Fibroblast of gingiva (primary cell): ENCODE results near the gene SPNS2.
A peak's percentile ranks its signal among the peaks of the same experiment; 100 is the strongest.

Experiments
- DNase-seq: peaks from one replicate; pipeline ENCODE4 v3.0.0-alpha.2; 2011; ENCODE audit warnings: low read depth

SPNS2 gene

DNA sequence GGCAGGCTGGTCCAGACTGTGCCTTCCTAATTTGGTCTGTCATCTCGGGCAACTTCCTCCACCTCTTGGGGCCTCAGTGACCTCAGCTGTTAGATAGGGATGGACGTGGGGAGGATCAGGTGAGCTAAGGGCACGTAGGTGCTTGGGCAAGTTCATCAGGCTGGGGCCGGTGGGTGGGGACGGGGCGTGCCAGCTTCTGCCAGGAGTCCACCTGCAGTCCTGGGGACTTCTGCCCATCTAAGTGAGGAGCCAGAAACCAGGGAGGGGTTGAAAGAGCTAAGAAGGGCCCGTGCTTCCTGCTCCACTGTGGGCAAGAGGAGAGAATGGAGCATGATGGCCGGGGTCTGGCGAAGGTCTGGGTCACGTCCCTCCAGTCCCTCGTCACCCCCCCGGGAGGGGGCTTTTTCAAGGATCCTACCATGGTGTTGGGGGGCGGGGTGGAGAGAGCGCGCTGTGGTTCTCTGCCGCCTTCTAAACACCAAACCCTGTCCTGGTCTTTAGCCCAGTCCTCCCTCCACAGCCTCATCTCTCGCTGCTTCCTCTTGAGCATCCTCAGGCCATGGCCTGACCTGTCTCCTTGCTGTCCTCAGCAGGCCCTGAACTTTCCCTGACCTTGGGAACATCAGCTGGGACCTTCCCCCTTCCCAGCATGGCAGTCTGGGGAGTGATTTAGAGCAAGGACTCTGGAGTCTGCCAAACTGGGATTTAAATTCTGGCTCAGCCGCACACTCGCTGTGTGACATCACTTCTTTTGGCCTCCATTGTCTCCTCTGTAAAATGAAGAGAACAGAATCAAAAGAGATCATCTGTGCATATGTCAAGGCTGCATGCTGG is 21.6 kb downstream of the SPNS2 start:
- DNase-seq: no peak

DNA sequence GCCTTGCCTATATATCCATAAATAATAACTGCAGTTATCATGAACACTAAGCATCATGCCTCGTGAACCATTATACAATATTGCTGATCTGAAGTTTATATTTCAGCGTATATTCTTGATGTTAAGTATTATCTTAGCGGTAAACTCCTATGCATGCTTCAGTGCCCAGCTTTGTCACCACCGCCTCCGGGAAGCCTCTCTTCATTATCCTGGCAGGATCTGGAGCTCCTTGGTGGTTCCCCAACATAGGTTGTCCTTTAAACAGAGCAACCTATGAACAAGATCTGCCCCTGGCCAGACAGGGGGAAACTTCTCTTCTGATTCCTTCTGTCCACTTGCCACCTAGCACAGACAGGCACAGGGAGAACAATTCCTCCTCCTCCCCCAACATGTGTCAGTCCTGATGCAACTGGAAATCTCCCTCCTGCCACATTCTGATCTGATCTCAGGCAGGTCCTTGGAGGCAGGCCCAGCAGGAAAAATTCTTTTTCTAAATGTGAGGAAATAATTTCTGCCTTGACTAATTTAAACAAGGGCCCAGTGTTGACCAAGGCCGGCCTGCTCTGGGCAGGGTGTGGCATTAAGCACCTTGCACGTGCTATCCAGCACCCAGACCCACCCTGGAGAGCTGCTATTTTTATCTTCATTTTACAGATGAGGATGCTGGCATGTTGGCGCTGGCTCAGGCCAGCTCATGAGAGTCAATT is 22.4 kb downstream of the SPNS2 start:
- DNase-seq: no peak

DNA sequence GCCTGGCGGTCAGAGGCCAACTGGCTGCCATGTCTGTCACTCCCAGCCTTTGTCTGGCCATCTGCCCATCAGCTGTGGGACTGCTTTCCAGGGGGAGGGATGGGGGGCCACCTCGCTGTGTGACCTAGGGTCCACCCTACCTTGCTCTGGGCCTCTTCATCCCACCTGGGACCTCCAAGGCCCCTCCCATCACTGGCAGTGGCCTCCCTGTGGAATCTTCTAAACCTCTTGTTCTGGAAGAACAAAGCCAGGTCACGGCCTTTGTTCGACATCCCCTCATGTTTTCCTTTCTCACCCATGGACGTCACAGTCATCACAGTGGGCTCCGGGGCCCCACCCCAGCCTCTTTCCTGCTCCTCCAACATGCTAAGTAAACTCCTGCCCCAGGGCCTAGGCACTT is 24.0 kb downstream of the SPNS2 start:
- DNase-seq: no peak

DNA sequence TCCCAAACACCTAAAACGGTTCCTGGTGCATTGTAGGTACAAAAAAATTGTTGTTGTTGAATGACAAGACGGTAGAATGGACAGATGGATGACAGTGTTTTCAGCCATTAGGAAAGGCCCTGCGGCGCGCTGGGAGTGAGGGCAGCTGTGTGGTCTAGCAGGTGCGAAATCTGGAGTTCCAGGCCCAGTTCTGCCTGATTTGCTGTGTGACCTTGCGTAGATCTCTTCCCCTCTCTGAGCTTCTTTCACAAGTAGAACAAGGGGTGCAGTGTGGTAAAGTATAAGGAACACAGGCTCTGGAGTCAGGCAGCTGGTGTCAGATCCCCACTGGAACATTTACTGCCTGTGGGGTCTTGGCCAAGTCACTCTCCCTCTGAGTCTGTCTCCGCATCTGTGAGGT is 25.3 kb downstream of the SPNS2 start:
- DNase-seq: no peak

DNA sequence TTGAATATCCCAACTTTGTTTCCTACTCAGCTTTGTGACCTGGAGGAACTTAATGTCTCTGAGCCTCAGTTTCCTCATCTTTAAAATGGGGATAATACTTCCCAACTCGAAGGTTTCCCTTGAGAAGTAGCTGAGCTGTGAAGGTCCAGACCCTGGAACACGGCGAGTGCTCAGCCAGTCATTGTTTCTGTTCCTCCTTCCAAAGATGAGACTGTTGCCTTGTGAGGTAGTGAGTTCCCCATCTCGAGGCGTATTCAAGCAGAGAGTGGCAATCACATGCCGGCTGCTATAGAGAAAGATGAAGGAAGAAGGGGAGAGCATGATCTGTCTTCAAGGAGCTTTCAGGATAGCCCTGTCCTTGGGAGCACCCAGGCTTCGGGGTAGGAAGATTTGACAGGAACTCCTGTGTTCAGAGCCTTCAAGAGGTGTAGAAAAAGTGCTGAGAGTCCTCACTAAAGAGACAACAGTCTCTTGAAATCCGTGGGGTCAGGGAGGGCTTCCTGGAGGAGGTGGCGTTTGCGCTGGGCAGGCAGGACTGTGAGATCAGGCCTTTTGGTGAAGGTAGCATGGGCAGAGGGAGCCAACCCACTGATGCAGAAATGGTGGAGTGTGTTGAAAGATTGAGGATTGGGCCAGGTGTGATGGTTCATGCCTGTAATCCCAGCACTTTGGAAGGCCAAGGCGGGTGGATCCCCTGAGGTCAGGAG is 27.2 kb downstream of the SPNS2 start:
- DNase-seq: no peak

- peak; percentile 4 for DNase-seq
Measured at GRCh38 chr17:4527134-4527533, 28.5 kb downstream of the SPNS2 start.

DNA sequence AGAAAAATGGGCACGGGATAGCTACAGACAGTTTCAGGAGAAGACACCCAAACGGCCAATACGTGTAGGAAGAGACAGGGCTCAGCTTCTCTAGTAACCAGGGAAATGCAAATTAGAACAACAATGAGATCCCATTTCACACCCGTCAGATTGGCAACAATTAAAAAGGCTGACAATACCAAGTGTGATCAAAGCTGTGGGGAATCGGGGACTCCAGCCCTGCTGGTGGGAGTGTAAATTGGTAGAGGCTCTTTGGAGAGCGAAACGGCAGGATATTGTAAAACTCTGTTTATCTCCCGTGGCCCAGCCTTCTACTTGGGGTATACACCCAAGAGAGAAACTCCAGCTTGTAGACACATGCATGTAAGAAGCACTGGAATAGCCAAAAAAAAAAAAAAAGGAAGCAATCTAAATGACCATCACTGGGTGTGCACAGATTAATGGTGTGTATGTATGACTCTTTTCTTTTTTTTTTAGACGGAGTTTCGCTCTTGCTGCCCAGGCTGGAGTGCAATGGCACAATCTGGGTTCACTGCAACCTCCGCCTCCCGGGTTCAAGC is 29.0 kb downstream of the SPNS2 start:
- no peak for DNase-seq

GRCh38 chr17:4529533-4530152 is 31.0 kb downstream of the SPNS2 start:
- DNase-seq: no peak

DNA sequence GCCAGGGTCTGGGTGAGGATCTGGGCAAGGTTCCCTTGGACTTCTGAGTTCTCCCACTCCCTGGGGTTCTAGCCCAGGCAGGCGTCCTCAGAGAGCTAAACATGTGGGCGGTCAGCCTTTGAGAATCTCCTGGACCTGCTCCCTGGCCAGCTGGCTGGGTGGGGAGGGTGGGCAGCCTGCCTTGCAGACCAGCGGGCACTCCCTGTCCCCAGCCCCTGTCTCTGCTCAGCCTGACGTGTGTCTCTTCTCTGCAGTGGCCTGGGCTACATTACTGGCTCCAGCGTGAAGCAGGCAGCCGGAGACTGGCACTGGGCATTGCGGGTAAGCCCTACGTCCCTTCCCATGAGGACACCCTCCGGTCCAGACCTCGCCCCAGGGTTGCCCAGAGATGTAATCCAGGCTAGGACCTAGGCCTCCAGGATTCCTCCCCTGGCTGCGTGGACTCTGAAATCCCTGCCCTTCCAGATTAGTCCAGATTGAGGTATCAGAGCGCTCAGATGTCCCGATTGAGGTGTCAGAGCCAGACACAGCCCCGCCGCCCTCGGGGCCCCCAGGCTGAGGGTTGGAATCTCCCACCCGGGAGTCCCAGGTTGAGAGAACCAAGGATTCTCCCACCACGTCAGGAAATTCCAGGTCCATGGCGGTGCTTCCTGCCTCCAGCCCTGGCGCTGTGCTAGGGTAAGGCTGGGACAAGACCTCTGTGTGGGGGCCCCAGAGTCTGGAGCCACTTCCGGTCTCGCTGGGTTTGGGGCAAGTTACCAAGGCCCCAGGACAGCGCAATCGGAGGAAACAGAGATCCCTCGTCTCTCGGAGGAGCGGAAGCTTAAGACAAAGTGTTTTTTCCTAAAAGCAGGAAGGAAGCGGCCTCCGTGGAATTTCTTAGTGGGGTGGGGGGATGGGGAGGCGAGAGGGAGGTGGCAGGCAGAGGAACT is 32.4 kb downstream of the SPNS2 start:
- DNase-seq: no peak

DNA sequence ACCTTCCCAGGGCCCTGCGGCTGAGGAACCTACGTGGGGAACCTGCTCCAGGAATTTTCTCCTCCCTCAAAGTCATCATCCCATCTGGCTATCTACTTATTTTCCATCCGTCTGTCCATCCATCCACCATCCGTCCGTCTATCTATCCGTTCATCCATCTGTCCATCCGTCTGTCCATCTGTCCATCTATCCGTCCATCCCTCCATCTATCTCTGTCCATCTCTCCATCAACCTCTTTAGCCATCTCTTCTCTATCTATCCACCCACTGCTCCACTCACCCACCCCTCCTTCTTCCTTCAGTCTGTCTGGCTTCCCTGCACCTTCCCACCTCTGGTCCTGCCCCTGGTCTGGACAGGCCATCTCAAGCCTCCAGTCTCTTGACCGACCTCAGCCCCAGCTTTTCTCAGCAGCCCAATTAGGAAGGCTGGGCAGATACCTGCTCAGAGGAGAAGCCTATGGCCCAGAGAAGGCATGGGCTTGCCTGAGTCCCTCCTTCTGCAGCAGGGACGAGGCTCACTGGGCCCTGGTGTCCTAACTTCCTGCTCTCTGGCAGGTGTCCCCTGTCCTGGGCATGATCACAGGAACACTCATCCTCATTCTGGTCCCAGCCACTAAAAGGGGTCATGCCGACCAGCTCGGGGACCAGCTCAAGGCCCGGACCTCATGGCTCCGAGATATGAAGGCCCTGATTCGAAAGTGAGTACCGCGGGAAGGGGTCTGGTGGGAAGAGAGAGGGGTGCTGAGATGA is 33.5 kb downstream of the SPNS2 start:
- no peak for DNase-seq

DNA sequence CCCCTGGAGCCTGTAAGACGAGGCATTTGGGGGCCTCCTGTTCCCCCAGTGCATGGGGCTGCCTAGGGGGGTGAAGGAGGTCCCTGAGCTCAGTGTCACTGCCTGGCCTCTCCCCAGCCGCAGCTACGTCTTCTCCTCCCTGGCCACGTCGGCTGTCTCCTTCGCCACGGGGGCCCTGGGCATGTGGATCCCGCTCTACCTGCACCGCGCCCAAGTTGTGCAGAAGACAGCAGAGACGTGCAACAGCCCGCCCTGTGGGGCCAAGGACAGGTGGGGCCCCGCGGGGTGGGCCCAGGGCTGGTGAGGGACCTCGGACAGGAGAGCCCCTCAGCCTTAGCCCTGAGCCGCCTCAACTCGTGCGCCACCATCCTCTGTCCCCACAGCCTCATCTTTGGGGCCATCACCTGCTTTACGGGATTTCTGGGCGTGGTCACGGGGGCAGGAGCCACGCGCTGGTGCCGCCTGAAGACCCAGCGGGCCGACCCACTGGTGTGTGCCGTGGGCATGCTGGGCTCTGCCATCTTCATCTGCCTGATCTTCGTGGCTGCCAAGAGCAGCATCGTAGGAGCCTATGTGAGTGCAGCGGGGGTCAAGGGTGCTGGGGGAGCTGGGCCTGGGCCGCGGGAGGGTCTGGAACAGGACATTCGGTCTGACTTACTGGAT is 34.3 kb downstream of the SPNS2 start:
- DNase-seq: no peak

- DNase-seq: no peak
Measured at GRCh38 chr17:4533523-4534504, 35.1 kb downstream of the SPNS2 start.

- no peak for DNase-seq
Measured at GRCh38 chr17:4534515-4534914, 35.8 kb downstream of the SPNS2 start.

DNA sequence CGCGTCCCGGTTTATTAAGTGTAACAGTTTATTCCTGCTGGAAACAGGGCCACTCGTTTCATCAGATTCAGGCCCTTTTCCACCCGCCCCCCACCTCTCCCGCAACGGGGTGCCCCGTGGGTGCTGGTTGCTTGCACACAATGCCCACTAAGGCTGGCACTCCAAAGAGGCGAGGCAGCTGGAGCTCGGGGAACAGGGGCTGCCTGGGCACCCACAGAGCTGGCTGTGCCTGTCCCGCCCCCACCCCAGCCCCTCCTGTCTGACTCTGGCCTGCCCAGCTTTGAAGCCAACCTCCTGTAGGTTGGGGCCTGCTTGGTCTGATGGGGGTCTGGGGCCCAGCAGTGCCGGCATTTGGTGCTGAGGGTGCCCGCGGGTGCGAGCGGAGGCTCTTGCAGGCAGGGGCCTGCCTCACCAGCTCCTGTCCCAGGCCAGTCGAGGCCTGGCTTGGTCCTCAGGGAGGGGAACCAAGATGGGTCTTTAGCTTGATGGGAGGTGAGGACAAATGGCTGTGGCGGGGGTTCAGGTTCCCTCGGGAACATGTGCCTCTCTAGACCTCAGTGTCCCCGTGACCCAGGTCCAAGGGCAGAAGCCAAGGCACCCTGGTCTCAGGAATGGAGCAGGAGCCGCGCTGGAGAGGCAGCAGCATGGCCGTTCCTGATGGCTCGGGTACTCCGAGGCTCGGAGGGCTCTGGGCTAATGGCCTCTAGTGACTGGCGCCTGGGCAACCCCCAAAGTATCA is 36.4 kb downstream of the SPNS2 start:
- DNase-seq: no peak

- no peak for DNase-seq
Measured at GRCh38 chr17:4535667-4536258, 37.1 kb downstream of the SPNS2 start.

DNA sequence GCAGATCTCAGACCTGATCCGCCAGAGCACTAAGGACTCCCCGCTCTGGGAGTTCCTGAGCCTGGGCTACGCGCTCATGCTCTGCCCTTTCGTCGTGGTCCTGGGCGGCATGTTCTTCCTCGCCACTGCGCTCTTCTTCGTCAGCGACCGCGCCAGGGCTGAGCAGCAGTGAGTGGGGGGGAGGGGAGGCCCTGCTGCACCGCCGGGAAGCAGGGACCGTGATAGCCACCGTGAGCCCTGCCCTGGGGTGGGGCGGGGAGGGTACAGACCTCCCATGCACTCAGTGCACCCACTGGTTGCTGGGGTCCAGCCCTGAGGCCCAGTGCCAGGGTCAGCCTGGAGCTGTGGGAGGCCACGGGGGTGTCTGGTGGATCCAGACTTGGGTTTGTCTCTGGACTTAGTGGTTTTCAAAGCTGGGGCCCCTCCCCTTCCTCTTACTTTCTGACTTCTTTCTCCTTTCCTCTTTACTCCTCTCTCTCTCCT is 37.6 kb downstream of the SPNS2 start:
- no peak for DNase-seq

GRCh38 chr17:4536742-4537411 is 38.2 kb downstream of the SPNS2 start:
- peak; percentile 27 for DNase-seq
